ENCODE results near the gene NCKAP5L.

NCKAP5L gene

GRCh38 chr12:49870501-49871262 lies 42.5 kb upstream of the NCKAP5L start:
- no peaks in the 10 kb centered on the region for H3K9me3 ChIP-seq (ENCODE audit: control insufficient read depth, insufficient read depth, low read length)
- no peak overlapping the region for H3K27ac ChIP-seq (ENCODE audit: low read depth, low read length)
- H3K4me1 ChIP-seq (ENCODE audit: control insufficient read depth, insufficient read depth, low read length), result peaks cover 3% of the 10 kb centered on the region; the same call in 1 of the 2 replicates
- no peak overlapping the region for H3K9ac ChIP-seq (ENCODE audit: low read depth, low read length)
- no peaks in the 10 kb centered on the region for H3K27me3 ChIP-seq (ENCODE audit: control insufficient read depth, insufficient read depth, low read length)
- no peaks in the 10 kb centered on the region for H3K36me3 ChIP-seq (ENCODE audit: control insufficient read depth, insufficient read depth, low read length)
- H3K4me3 ChIP-seq (ENCODE audit: low read depth, low read length), result no peak overlapping the region

GRCh38 chr12:49869816-49870500 lies 41.7 kb upstream of the NCKAP5L start:
- Histone ChIP-seq H3K27me3 (ENCODE audit: control insufficient read depth, insufficient read depth, low read length) (no peaks in the 10 kb centered on the region), H3K27ac (ENCODE audit: low read depth, low read length) (no peak overlapping the region), H3K9me3 (ENCODE audit: control insufficient read depth, insufficient read depth, low read length) (no peaks in the 10 kb centered on the region), H3K36me3 (ENCODE audit: control insufficient read depth, insufficient read depth, low read length) (no peaks in the 10 kb centered on the region), H3K9ac (ENCODE audit: low read depth, low read length) (no peak overlapping the region; the same call in 1 of the 2 replicates), H3K4me1 (ENCODE audit: control insufficient read depth, insufficient read depth, low read length) (peaks cover 3% of the 10 kb centered on the region; the same call in 1 of the 2 replicates), H3K4me3 (ENCODE audit: low read depth, low read length) (no peak overlapping the region)

- H3K36me3 ChIP-seq (ENCODE audit: control insufficient read depth, insufficient read depth, low read length), result no peaks in the 10 kb centered on the region
- no peak overlapping the region for H3K27ac ChIP-seq (ENCODE audit: low read depth, low read length)
- H3K9ac ChIP-seq (ENCODE audit: low read depth, low read length), result no peak overlapping the region; the same call in 1 of the 2 replicates
- H3K27me3 ChIP-seq (ENCODE audit: control insufficient read depth, insufficient read depth, low read length), result no peaks in the 10 kb centered on the region
- no peaks in the 10 kb centered on the region for H3K9me3 ChIP-seq (ENCODE audit: control insufficient read depth, insufficient read depth, low read length)
- no peak overlapping the region for H3K4me3 ChIP-seq (ENCODE audit: low read depth, low read length)
- peaks cover 3% of the 10 kb centered on the region; the same call in 1 of the 2 replicates for H3K4me1 ChIP-seq (ENCODE audit: control insufficient read depth, insufficient read depth, low read length)
Observed at GRCh38 chr12:49868952-49869815, 41.0 kb upstream of the NCKAP5L start.

- Histone ChIP-seq H3K36me3 (ENCODE audit: control insufficient read depth, insufficient read depth, low read length) (no peaks in the 10 kb centered on the region), H3K27ac (ENCODE audit: low read depth, low read length) (no peak overlapping the region), H3K4me3 (ENCODE audit: low read depth, low read length) (no peak overlapping the region), H3K9ac (ENCODE audit: low read depth, low read length) (no peak overlapping the region), H3K9me3 (ENCODE audit: control insufficient read depth, insufficient read depth, low read length) (no peaks in the 10 kb centered on the region), H3K27me3 (ENCODE audit: control insufficient read depth, insufficient read depth, low read length) (no peaks in the 10 kb centered on the region), H3K4me1 (ENCODE audit: control insufficient read depth, insufficient read depth, low read length) (peaks cover 3% of the 10 kb centered on the region; the same call in 1 of the 2 replicates)
Observed at GRCh38 chr12:49868449-49868848, 40.2 kb upstream of the NCKAP5L start.

GRCh38 chr12:49867570-49868341 lies 39.5 kb upstream of the NCKAP5L start:
- no peak overlapping the region for H3K9ac ChIP-seq (ENCODE audit: low read depth, low read length)
- H3K36me3 ChIP-seq (ENCODE audit: control insufficient read depth, insufficient read depth, low read length), result no peaks in the 10 kb centered on the region
- no peak overlapping the region for H3K27ac ChIP-seq (ENCODE audit: low read depth, low read length)
- H3K4me3 ChIP-seq (ENCODE audit: low read depth, low read length), result no peak overlapping the region
- peaks cover 3% of the 10 kb centered on the region; the same call in 1 of the 2 replicates for H3K4me1 ChIP-seq (ENCODE audit: control insufficient read depth, insufficient read depth, low read length)
- no peaks in the 10 kb centered on the region for H3K9me3 ChIP-seq (ENCODE audit: control insufficient read depth, insufficient read depth, low read length)
- H3K27me3 ChIP-seq (ENCODE audit: control insufficient read depth, insufficient read depth, low read length), result no peaks in the 10 kb centered on the region

DNA sequence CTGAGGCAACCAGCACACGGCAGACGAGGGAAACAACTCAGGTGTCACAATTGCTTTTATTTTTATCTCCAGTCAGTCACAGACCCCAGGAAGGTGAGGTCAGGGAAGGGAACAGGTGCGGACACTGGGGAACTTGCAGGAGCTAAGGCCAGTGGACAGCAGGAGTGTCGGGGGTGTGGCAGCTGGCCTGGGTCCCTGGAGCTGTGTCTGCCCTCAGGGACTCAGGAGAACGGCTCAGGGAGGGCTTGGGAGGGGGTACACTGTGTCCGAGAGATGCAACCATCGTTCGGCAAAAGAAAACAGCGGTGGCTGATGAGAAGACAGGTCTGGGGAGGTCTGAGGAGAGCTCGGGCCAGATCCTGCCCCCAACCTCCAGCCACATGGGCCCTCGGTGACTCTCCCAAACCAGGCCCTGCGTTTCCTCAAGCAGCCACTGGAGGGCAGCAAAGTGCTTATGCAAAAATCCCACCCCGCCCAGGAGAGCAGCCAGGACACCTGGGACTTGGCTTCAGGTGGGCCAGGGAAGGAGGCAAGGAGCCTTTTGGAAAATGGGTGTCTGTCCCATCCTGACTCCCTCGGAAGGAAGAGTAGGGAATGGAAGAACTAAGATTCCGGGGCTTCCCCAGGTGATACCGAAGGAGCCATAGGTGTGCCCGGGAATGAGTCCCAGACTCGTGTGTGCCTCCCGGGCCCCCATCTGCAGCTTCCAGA lies 38.8 kb upstream of the NCKAP5L start:
- Histone ChIP-seq H3K9ac (ENCODE audit: low read depth, low read length) (no peak overlapping the region), H3K9me3 (ENCODE audit: control insufficient read depth, insufficient read depth, low read length) (no peaks in the 10 kb centered on the region), H3K27ac (ENCODE audit: low read depth, low read length) (no peak overlapping the region), H3K36me3 (ENCODE audit: control insufficient read depth, insufficient read depth, low read length) (no peaks in the 10 kb centered on the region), H3K4me1 (ENCODE audit: control insufficient read depth, insufficient read depth, low read length) (peaks cover 3% of the 10 kb centered on the region; the same call in 1 of the 2 replicates), H3K4me3 (ENCODE audit: low read depth, low read length) (no peak overlapping the region), H3K27me3 (ENCODE audit: control insufficient read depth, insufficient read depth, low read length) (no peaks in the 10 kb centered on the region)

DNA sequence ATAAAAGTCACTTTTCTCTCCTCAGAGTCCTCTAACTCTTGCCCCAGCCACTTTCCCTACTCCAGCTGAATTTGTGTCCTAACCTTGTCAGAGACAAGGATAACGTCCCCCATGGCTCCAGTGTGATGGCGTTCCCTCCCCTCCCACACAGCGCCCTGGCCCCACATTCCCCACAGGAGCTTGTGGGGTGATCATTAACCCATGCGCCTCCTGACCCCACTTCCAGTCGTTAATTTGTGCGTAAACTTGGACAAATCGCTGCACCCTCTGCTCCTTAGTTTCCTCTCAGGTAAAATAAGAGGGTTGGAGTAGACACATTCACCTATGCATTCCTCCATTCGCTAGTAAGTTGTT lies 37.5 kb upstream of the NCKAP5L start:
- Histone ChIP-seq H3K4me1 (ENCODE audit: control insufficient read depth, insufficient read depth, low read length) (peaks cover 3% of the 10 kb centered on the region; the same call in 1 of the 2 replicates), H3K4me3 (ENCODE audit: low read depth, low read length) (no peak overlapping the region), H3K9ac (ENCODE audit: low read depth, low read length) (no peak overlapping the region), H3K27me3 (ENCODE audit: control insufficient read depth, insufficient read depth, low read length) (no peaks in the 10 kb centered on the region), H3K9me3 (ENCODE audit: control insufficient read depth, insufficient read depth, low read length) (no peaks in the 10 kb centered on the region), H3K36me3 (ENCODE audit: control insufficient read depth, insufficient read depth, low read length) (no peaks in the 10 kb centered on the region), H3K27ac (ENCODE audit: low read depth, low read length) (no peak overlapping the region)

- no peak overlapping the region for H3K4me3 ChIP-seq (ENCODE audit: low read depth, low read length)
- peaks cover 3% of the 10 kb centered on the region; the same call in 1 of the 2 replicates for H3K4me1 ChIP-seq (ENCODE audit: control insufficient read depth, insufficient read depth, low read length)
- H3K9ac ChIP-seq (ENCODE audit: low read depth, low read length), result no peak overlapping the region
- H3K9me3 ChIP-seq (ENCODE audit: control insufficient read depth, insufficient read depth, low read length), result no peaks in the 10 kb centered on the region
- no peak overlapping the region for H3K27ac ChIP-seq (ENCODE audit: low read depth, low read length)
- no peaks in the 10 kb centered on the region for H3K27me3 ChIP-seq (ENCODE audit: control insufficient read depth, insufficient read depth, low read length)
- H3K36me3 ChIP-seq (ENCODE audit: control insufficient read depth, insufficient read depth, low read length), result no peaks in the 10 kb centered on the region
Observed at GRCh38 chr12:49865109-49865781, 37.0 kb upstream of the NCKAP5L start.

- no peak overlapping the region for H3K9ac ChIP-seq (ENCODE audit: low read depth, low read length)
- no peaks in the 10 kb centered on the region for H3K36me3 ChIP-seq (ENCODE audit: control insufficient read depth, insufficient read depth, low read length)
- no peak overlapping the region for H3K4me3 ChIP-seq (ENCODE audit: low read depth, low read length)
- no peak overlapping the region for H3K27ac ChIP-seq (ENCODE audit: low read depth, low read length)
- H3K27me3 ChIP-seq (ENCODE audit: control insufficient read depth, insufficient read depth, low read length), result no peaks in the 10 kb centered on the region
- H3K4me1 ChIP-seq (ENCODE audit: control insufficient read depth, insufficient read depth, low read length), result peaks cover 3% of the 10 kb centered on the region; the same call in 1 of the 2 replicates
- no peaks in the 10 kb centered on the region for H3K9me3 ChIP-seq (ENCODE audit: control insufficient read depth, insufficient read depth, low read length)
Observed at GRCh38 chr12:49864798-49865090, 36.5 kb upstream of the NCKAP5L start.

Data from HUES48 (cell line).